ENCODE data around the gene FOLR3. TPM values are rescaled to one million over a fixed set of nuclear protein-coding genes. Genes with fewer than 3 reads are reported as not detected.
"Not testable (repeated sequence)": the region's sequence is repeated elsewhere in the genome, so short reads cannot be mapped to it uniquely, and the experiment has no call there.

Gene FOLR3
- polyA plus RNA-seq, 2 donors, result 0.11 to 0.41 TPM

DNA sequence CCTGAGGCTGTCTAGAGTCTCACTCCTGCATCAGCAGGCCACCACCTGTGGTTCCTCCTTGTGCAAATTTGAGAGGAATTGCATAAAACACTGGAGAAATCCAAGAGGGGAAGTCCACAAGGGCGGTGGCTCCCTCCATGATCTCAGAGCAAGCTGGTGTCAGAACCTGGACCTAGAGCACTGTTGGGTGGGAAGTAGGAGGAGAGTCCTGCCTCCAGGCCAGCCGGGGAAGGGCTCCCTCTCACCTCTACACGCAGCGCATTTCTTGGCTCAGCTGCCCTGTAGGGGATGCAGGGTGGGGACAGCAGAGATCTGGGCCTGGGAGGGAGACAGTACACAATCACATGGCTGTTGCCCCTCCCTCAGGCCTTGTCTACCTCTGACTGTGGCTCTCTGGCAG, 36.5 kb downstream of the FOLR3 start:
- not testable (repeated sequence) for H3K4me1 ChIP-seq (ENCODE audit: control insufficient read depth in 2 of 2, insufficient read depth in 2 of 2, low read length in 1 of 2); H3K4me3 ChIP-seq (ENCODE audit: low read depth in 1 of 2, low read length in 2 of 2); H3K36me3 ChIP-seq (ENCODE audit: control insufficient read depth in 2 of 2, insufficient read depth in 2 of 2, low read length in 1 of 2); H3K9me3 ChIP-seq (ENCODE audit: control insufficient read depth in 2 of 2, insufficient read depth in 1 of 2, low read depth in 1 of 2, low read length in 1 of 2); H3K27ac ChIP-seq (ENCODE audit: low read depth in 2 of 2, low read length in 1 of 2); H3K27me3 ChIP-seq (ENCODE audit: control insufficient read depth in 1 of 2, insufficient read depth in 2 of 2, low read length in 2 of 2)
- 66 to 67% methylated on average over 4 of the region's 4 CpGs for WGBS, 2 donors

DNA sequence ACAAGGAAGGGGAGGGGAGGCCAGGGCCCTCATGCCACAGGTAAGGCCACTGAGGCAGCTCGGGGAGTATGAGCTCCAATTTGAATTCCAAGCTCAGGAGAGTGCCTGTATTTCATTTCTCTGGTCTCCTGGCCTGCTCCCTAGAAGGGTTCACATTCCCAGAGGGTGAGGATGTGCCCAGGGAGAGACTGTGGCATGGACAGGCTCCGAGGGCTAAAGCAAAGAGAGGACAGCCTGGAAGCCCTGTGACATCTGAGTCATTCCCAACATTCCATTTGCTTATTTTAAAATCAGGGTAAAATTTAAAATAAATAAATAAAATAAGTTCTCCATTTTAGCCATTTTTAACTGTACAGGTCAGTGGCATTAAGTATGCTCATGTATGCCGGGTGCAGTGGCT, 37.8 kb downstream of the FOLR3 start:
- WGBS, 2 donors, result 74 to 83% methylated on average over 3 of the region's 3 CpGs
- no peaks in the 10 kb centered on the region for H3K27me3 ChIP-seq (ENCODE audit: control insufficient read depth in 1 of 2, insufficient read depth in 2 of 2, low read length in 2 of 2)
- no peak overlapping the region for H3K27ac ChIP-seq (ENCODE audit: low read depth in 2 of 2, low read length in 1 of 2)
- H3K4me1 ChIP-seq (ENCODE audit: control insufficient read depth in 2 of 2, insufficient read depth in 2 of 2, low read length in 1 of 2), result peaks cover 0 to 8% of the 10 kb centered on the region in 2 donors
- no peak overlapping the region for H3K4me3 ChIP-seq (ENCODE audit: low read depth in 1 of 2, low read length in 2 of 2)
- no peaks in the 10 kb centered on the region for H3K36me3 ChIP-seq (ENCODE audit: control insufficient read depth in 2 of 2, insufficient read depth in 2 of 2, low read length in 1 of 2)
- H3K9me3 ChIP-seq (ENCODE audit: control insufficient read depth in 2 of 2, insufficient read depth in 1 of 2, low read depth in 1 of 2, low read length in 1 of 2), result no peaks in the 10 kb centered on the region

DNA sequence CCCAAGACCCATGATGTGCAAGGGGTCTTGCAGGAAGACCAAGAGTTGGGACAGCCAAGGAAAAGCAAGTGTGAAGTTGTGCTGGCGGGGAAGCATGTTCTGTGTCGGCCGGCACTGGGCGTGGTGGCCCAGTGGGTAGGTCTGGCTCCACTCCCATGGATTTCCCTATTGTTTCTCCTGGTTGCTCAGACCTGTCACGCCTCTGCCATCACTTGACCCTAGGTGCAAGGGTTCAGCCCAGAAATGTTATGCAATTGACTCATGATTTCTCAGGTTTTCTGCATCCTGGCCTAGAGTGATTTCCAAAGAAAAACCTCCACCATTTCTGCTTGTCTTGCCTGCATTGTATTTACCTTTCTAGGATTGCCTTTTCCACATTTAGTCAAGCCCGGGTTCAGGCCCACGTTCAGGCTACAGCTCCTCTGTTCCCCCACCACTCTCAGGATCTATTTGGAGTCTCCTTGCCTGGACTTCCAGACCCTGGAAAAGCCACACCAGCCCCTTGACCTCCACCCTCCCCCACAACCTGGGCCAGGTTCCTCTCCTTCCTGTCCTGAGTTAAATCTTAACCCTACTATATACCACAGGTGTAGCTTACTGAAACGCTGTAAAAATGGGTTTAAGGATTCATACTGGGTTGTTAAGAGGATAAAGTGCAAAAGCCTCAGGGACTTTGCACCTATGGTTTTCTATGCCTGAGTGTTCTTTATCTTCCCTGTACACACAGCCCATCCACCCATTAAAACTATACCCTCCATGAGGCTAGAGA, 39.0 kb downstream of the FOLR3 start:
- Histone ChIP-seq H3K9me3 (ENCODE audit: control insufficient read depth in 2 of 2, insufficient read depth in 1 of 2, low read depth in 1 of 2, low read length in 1 of 2) (no peaks in the 10 kb centered on the region), H3K36me3 (ENCODE audit: control insufficient read depth in 2 of 2, insufficient read depth in 2 of 2, low read length in 1 of 2) (no peaks in the 10 kb centered on the region), H3K27me3 (ENCODE audit: control insufficient read depth in 1 of 2, insufficient read depth in 2 of 2, low read length in 2 of 2) (no peaks in the 10 kb centered on the region), H3K4me1 (ENCODE audit: control insufficient read depth in 2 of 2, insufficient read depth in 2 of 2, low read length in 1 of 2) (peaks cover 0 to 8% of the 10 kb centered on the region in 2 donors), H3K4me3 (ENCODE audit: low read depth in 1 of 2, low read length in 2 of 2) (no peak overlapping the region), H3K27ac (ENCODE audit: low read depth in 2 of 2, low read length in 1 of 2) (peak overlapping the region; percentile 75 to 82)
- WGBS, 2 donors, result 57 to 63% methylated on average over 8 of the region's 8 CpGs

DNA sequence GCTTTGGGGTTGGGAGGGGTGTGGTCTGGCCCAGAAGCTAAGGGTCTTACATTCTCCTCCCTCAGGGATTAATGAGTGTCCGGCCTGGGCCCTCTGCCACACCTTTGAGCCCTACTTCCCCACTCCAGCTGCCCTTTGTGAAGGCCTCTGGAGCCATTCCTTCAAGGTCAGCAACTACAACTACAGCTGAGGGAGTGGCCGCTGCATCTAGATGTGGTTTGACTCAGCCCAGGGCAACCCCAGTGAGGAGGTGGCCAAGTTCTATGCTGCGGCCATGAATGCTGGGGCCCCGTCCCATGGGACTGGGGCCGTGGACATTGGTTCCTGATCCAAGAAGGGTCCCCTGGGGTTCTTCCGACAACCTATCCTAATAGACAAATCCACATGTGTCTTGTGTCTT, 42.1 kb downstream of the FOLR3 start:
- Histone ChIP-seq H3K4me1 (ENCODE audit: control insufficient read depth in 2 of 2, insufficient read depth in 2 of 2, low read length in 1 of 2) (peaks cover 0 to 12% of the 10 kb centered on the region in 2 donors), H3K27ac (ENCODE audit: low read depth in 2 of 2, low read length in 1 of 2) (no peak overlapping the region), H3K27me3 (ENCODE audit: control insufficient read depth in 1 of 2, insufficient read depth in 2 of 2, low read length in 2 of 2) (no peaks in the 10 kb centered on the region), H3K9me3 (ENCODE audit: control insufficient read depth in 2 of 2, insufficient read depth in 1 of 2, low read depth in 1 of 2, low read length in 1 of 2) (no peaks in the 10 kb centered on the region), H3K4me3 (ENCODE audit: low read depth in 1 of 2, low read length in 2 of 2) (no peak overlapping the region), H3K36me3 (ENCODE audit: control insufficient read depth in 2 of 2, insufficient read depth in 2 of 2, low read length in 1 of 2) (no peaks in the 10 kb centered on the region)
- 86 to 90% methylated on average over 6 of the region's 6 CpGs for WGBS, 2 donors

DNA sequence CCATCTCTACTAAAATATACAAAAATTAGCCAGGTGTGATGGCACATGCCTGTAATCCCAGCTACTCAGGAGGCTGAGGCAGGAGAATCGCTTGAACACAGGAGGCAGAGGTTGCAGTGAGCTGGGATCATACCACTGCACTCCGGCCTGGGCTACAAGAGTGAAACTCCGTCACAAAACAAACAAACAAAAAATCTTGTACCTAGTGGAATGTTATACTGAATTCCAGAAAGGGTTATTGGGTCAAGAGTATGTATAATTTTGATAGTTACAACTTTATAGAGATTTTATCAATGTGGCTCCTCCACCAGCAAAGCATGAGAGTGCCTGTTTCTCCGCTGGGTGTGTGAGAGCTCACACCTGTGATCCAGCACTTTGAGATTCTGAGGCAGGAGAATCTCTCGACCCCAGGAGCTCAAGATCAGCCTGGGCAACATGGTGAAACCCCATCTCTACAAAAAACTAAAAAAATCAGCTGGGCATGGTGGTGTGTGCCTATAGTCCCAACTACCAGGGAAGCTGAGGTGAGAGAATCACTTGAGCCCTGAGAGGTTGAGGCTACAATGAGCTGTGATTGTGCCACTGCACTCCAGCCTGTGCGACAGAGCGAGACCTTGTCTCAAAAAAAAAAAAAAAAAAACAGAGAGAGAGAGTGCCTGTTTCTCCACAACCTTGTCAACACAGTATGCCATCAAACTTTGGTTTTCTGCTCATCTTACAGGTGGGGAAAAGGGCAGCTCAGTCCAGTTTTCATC, 43.7 kb downstream of the FOLR3 start:
- H3K36me3 ChIP-seq (ENCODE audit: control insufficient read depth in 2 of 2, insufficient read depth in 2 of 2, low read length in 1 of 2), result no peaks in the 10 kb centered on the region
- no peaks in the 10 kb centered on the region for H3K27me3 ChIP-seq (ENCODE audit: control insufficient read depth in 1 of 2, insufficient read depth in 2 of 2, low read length in 2 of 2)
- H3K9me3 ChIP-seq (ENCODE audit: control insufficient read depth in 2 of 2, insufficient read depth in 1 of 2, low read depth in 1 of 2, low read length in 1 of 2), result no peaks in the 10 kb centered on the region
- 83 to 84% methylated on average over 7 of the region's 7 CpGs for WGBS, 2 donors
- H3K27ac ChIP-seq (ENCODE audit: low read depth in 2 of 2, low read length in 1 of 2), result no peak overlapping the region
- no peak overlapping the region for H3K4me3 ChIP-seq (ENCODE audit: low read depth in 1 of 2, low read length in 2 of 2)
- H3K4me1 ChIP-seq (ENCODE audit: control insufficient read depth in 2 of 2, insufficient read depth in 2 of 2, low read length in 1 of 2), result peaks cover 0 to 6% of the 10 kb centered on the region in 2 donors

DNA sequence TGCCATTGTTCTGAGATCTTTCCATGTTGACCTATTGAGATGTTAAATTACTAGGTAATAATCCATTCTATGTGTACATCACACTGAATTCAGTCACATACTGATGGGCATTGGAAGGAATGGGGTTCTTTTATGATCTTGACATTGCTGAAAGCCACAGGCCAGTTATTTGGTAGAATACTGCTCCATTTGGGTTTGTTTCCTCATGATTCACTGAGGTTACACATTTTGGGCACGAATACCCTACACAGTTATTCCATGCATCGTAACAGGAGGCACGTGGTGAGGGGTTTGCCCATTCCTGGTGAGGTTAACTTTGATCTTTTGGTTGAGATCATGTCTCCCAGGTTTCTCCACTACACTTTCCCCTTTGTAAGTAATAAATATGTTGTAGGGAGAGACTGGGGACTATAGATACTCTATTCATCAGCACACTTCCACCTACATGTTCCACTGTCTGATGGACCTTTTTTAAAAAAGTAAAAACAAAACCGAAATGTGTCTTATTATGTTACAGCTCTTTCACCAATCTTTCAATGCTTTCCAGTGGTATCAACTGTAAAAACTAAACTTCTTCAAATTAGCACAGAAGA, 44.4 kb downstream of the FOLR3 start:
- WGBS, 2 donors, result 78% methylated on average over 4 of the region's 4 CpGs
- H3K9me3 ChIP-seq (ENCODE audit: control insufficient read depth in 2 of 2, insufficient read depth in 1 of 2, low read depth in 1 of 2, low read length in 1 of 2), result no peaks in the 10 kb centered on the region
- H3K27ac ChIP-seq (ENCODE audit: low read depth in 2 of 2, low read length in 1 of 2), result no peak overlapping the region
- H3K4me1 ChIP-seq (ENCODE audit: control insufficient read depth in 2 of 2, insufficient read depth in 2 of 2, low read length in 1 of 2), result peaks cover 0 to 6% of the 10 kb centered on the region in 2 donors
- H3K36me3 ChIP-seq (ENCODE audit: control insufficient read depth in 2 of 2, insufficient read depth in 2 of 2, low read length in 1 of 2), result no peaks in the 10 kb centered on the region
- no peaks in the 10 kb centered on the region for H3K27me3 ChIP-seq (ENCODE audit: control insufficient read depth in 1 of 2, insufficient read depth in 2 of 2, low read length in 2 of 2)
- no peak overlapping the region for H3K4me3 ChIP-seq (ENCODE audit: low read depth in 1 of 2, low read length in 2 of 2)

DNA sequence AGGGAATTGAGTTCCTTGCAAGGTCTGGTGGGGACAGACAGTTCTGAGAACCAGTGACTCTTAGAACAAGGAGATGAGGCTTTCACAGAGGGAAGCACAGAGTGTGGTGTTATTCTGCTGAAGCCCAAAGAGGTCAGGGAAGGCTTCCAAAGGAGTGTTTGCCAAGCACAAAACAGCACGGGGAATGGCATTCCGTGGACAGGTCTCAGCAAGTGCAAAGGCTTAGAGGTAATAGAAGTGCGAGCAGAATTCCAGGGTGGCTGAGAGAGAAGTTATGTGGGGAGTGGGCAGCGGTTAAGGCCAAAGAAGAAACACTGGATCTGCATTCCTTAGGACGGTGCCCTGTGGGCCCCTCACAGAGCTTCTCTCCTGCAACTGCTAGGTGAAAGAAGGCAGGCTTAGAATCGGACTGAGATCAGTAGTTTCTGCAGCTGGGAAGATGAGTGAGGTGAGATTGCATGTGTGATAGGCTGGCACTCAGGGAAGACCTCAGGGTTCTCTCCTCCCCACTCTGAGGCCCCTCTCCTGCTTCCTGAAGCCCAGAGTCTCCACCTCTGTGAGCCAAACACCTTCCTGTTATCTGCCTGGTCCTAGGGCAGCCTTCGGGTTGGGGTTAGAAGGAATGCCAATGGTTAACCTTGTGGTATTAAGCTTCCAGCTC, 45.5 kb downstream of the FOLR3 start:
- peak overlapping the region; percentile 69 to 78 for H3K27ac ChIP-seq (ENCODE audit: low read depth in 2 of 2, low read length in 1 of 2)
- H3K27me3 ChIP-seq (ENCODE audit: control insufficient read depth in 1 of 2, insufficient read depth in 2 of 2, low read length in 2 of 2); H3K9me3 ChIP-seq (ENCODE audit: control insufficient read depth in 2 of 2, insufficient read depth in 1 of 2, low read depth in 1 of 2, low read length in 1 of 2); H3K4me3 ChIP-seq (ENCODE audit: low read depth in 1 of 2, low read length in 2 of 2); H3K36me3 ChIP-seq (ENCODE audit: control insufficient read depth in 2 of 2, insufficient read depth in 2 of 2, low read length in 1 of 2); H3K4me1 ChIP-seq (ENCODE audit: control insufficient read depth in 2 of 2, insufficient read depth in 2 of 2, low read length in 1 of 2): not testable (repeated sequence)
- 41 to 50% methylated on average over 7 of the region's 7 CpGs for WGBS, 2 donors

DNA sequence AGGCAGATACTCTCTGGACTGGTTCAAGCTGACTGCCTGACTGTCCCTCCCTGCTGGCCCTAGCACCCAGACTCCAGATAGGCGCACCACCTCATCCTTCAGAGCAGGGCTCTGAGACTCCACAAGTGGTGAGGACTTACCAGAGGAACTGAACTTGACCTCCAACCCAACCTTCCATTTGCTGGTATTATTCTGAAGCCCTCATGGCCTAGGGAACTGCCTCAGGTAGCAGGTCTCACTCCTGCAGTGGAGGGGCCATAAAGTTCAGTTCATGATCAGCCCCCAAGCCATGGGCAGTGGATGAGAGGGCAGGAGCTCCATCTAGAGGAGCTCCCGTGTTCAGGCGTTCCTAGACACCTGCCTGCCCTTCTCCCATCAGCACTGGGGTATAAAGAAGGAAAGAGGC, 46.0 kb downstream of the FOLR3 start:
- H3K4me3 ChIP-seq (ENCODE audit: low read depth in 1 of 2, low read length in 2 of 2); H3K4me1 ChIP-seq (ENCODE audit: control insufficient read depth in 2 of 2, insufficient read depth in 2 of 2, low read length in 1 of 2); H3K36me3 ChIP-seq (ENCODE audit: control insufficient read depth in 2 of 2, insufficient read depth in 2 of 2, low read length in 1 of 2); H3K27me3 ChIP-seq (ENCODE audit: control insufficient read depth in 1 of 2, insufficient read depth in 2 of 2, low read length in 2 of 2); H3K9me3 ChIP-seq (ENCODE audit: control insufficient read depth in 2 of 2, insufficient read depth in 1 of 2, low read depth in 1 of 2, low read length in 1 of 2): not testable (repeated sequence)
- H3K27ac ChIP-seq (ENCODE audit: low read depth in 2 of 2, low read length in 1 of 2), result peak overlapping the region; percentile 14 to 69
- 58 to 66% methylated on average over 3 of the region's 3 CpGs for WGBS, 2 donors

- H3K36me3 ChIP-seq (ENCODE audit: control insufficient read depth in 2 of 2, insufficient read depth in 2 of 2, low read length in 1 of 2), result no peaks in the 10 kb centered on the region
- no peaks in the 10 kb centered on the region for H3K9me3 ChIP-seq (ENCODE audit: control insufficient read depth in 2 of 2, insufficient read depth in 1 of 2, low read depth in 1 of 2, low read length in 1 of 2)
- no peak overlapping the region for H3K4me3 ChIP-seq (ENCODE audit: low read depth in 1 of 2, low read length in 2 of 2)
- H3K27me3 ChIP-seq (ENCODE audit: control insufficient read depth in 1 of 2, insufficient read depth in 2 of 2, low read length in 2 of 2), result no peaks in the 10 kb centered on the region
- 87 to 100% methylated on average over 1 of the region's 1 CpG for WGBS, 2 donors
- no peak overlapping the region for H3K27ac ChIP-seq (ENCODE audit: low read depth in 2 of 2, low read length in 1 of 2)
- peaks cover 0 to 7% of the 10 kb centered on the region in 2 donors for H3K4me1 ChIP-seq (ENCODE audit: control insufficient read depth in 2 of 2, insufficient read depth in 2 of 2, low read length in 1 of 2)
These were observed 52.7 kb downstream of the FOLR3 start for GRCh38 chr11:72188267-72188666.

All from esophagus (tissue), 2 donors.